CD4-positive, alpha-beta T cell (primary cell): Measurements from ENCODE around the gene NUP133. TPM values are rescaled to one million over a fixed set of nuclear protein-coding genes. Genes with fewer than 3 reads are reported as not detected.

ENCODE experiments used
- ATAC-seq: fragments of 200-7000 bp; cut with Tn5 transposase; one replicate; pipeline ENCODE4 v1.10.0; 2022; ENCODE audit warnings: mild to moderate bottlenecking; ENCODE audit not compliant: poor library complexity
- CTCF ChIA-PET: fragments of 350-600 bp; sonication (Branson Sonifier 250); formaldehyde crosslinking; loops from one replicate; lab custom pipeline; 2021; ENCODE audit warnings: antibody characterized with exemption, inconsistent platforms; lab: Charles Lee
- POLR2A ChIA-PET: fragments of 350-600 bp; sonication (Branson Sonifier 250); formaldehyde crosslinking; loops from one replicate; lab custom pipeline; 2021; ENCODE audit warnings: antibody characterized with exemption, inconsistent platforms; lab: Charles Lee
- DNase-seq, 14 experiments: peaks; one replicate each; pipeline ENCODE4 v3.0.0-alpha.2; 2013 to 2020; ENCODE audit warnings: mixed read lengths in 2 of 14
- H3K27ac ChIP-seq, 2 donors: one replicate each; pipeline versions ENCODE4 v1.5.1 to v1.7.0; 2013; ENCODE audit warnings: low read length in 2 of 2, low read depth in 1 of 2, mild to moderate bottlenecking in 1 of 2
- H3K27me3 ChIP-seq, 2 experiments: 1 replicate in 1 of 2; 2 replicates in 1 of 2; pipeline versions ENCODE4 v1.6.1 to v1.7.0; 2013; ENCODE audit warnings: low read length in 2 of 2, control low read depth in 1 of 2, mild to moderate bottlenecking in 1 of 2, moderate library complexity in 1 of 2; ENCODE audit not compliant: insufficient read depth in 2 of 2, control insufficient read depth in 1 of 2
- H3K36me3 ChIP-seq: one replicate; pipeline ENCODE4 v1.6.1; 2013; ENCODE audit warnings: low read length, control low read depth; ENCODE audit not compliant: insufficient read depth
- H3K4me1 ChIP-seq: one replicate; pipeline ENCODE4 v1.6.1; 2013; ENCODE audit warnings: low read length, control low read depth; ENCODE audit not compliant: insufficient read depth
- H3K4me3 ChIP-seq: one replicate; pipeline ENCODE4 v1.5.1; 2013; ENCODE audit warnings: mild to moderate bottlenecking, low read length, moderate library complexity
- H3K9me3 ChIP-seq, 2 experiments: 1 replicate in 1 of 2; 2 replicates in 1 of 2; pipeline versions ENCODE4 v1.6.1 to v1.7.0; 2013; ENCODE audit warnings: low read length in 2 of 2, mild to moderate bottlenecking in 2 of 2, control low read depth in 1 of 2, moderate library complexity in 1 of 2; ENCODE audit not compliant: control insufficient read depth in 1 of 2, insufficient read depth in 1 of 2
- H3K27ac Mint-ChIP-seq: one replicate; pipeline ENCODE4 v1.8.0; 2020; ENCODE audit warnings: mixed read lengths
- H3K27me3 Mint-ChIP-seq: one replicate; pipeline ENCODE4 v1.8.0; 2021; ENCODE audit warnings: mixed read lengths
- H3K36me3 Mint-ChIP-seq: one replicate; pipeline ENCODE4 v1.8.0; 2021; ENCODE audit warnings: low read depth, mixed read lengths
- H3K4me1 Mint-ChIP-seq: one replicate; pipeline ENCODE4 v1.8.0; 2021; ENCODE audit warnings: low read depth, mixed read lengths
- H3K4me3 Mint-ChIP-seq: one replicate; pipeline ENCODE4 v1.8.0; 2020; ENCODE audit warnings: mild to moderate bottlenecking, mixed read lengths
- H3K9me3 Mint-ChIP-seq: one replicate; pipeline ENCODE4 v1.8.0; 2020; ENCODE audit warnings: mixed read lengths
- intact Hi-C, 2 experiments: fragments of 100-400 bp; cut with DNase I in 1 of 2; cut with micrococcal nuclease in 1 of 2; formaldehyde crosslinking; loops; one replicate each; pipeline versions ENCODE4 v1.15.1 to v1.9.0; 2023 to 2025; cut with DNase I, micrococcal nuclease
- total RNA-seq, 174 experiments: library from RNA in 2 of 174; stranded (reverse) in 2 of 174; gene quantifications; one replicate each; pipeline ENCODE4 v1.2.3 and lab custom pipeline; 2021 to 2026
- TF ChIP-seq, protein P1 (sequence below): fragments of 200-600 bp; IDR thresholded peaks from one replicate; pipeline ENCODE4 v1.8.0; 2022; ENCODE audit warnings: antibody characterized with exemption, mild to moderate bottlenecking

NUP133 gene
- total RNA-seq, 2 experiments from 2014 or later: 42.0 to 45.3 TPM

DNA sequence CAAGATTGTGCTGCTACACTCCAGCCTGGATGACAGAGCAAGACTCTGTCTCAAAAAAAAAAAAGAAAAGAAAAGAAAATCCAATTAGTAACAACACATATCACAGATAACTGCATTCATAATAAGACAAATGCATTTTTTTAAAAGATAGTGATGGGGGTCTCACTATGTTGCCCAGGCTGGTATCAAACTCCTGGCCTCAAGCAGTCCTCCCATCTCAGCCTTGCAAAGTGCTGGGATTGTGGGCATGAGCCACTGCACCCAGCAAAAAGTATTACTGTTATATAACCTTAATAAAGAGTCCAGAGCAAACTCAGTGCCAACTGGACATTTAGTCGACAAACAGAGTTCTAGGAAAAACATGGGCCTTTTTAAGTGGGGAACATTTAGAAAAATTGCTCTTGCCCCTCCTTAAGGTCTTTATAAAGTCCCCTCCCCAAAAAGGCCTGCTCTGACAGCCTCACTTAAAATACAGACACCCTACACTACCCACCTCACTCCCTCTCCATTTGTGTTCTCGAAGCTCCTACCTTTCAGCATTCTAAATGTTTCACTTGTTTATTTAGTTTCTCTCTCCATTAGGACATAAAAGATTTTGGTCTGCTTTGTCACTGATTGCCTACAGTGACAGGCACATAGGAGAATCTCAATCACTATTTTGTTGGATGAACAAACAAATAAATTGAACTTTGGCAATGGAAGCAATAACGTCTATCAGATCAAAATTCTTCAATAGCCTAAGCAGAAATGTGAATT lies 42.8 kb upstream of the NUP133 start:
- Histone ChIP-seq H3K4me1 (peaks cover 11% of the 10 kb centered on the region), H3K36me3 (peaks cover 33% of the 10 kb centered on the region), H3K27ac (no peak overlapping the region), H3K27me3 (no peaks in the 10 kb centered on the region), H3K9me3 (no peaks in the 10 kb centered on the region), H3K4me3 (no peak overlapping the region)
- intact Hi-C loops: no loop called here
- H3K27me3 Mint-ChIP-seq: no peaks in the 10 kb centered on the region
- DNase-seq (no peak), ATAC-seq (no peak)
- H3K4me3 Mint-ChIP-seq: no peak overlapping the region
- POLR2A ChIA-PET: no interaction called here
- TF ChIP-seq, protein P1, sequence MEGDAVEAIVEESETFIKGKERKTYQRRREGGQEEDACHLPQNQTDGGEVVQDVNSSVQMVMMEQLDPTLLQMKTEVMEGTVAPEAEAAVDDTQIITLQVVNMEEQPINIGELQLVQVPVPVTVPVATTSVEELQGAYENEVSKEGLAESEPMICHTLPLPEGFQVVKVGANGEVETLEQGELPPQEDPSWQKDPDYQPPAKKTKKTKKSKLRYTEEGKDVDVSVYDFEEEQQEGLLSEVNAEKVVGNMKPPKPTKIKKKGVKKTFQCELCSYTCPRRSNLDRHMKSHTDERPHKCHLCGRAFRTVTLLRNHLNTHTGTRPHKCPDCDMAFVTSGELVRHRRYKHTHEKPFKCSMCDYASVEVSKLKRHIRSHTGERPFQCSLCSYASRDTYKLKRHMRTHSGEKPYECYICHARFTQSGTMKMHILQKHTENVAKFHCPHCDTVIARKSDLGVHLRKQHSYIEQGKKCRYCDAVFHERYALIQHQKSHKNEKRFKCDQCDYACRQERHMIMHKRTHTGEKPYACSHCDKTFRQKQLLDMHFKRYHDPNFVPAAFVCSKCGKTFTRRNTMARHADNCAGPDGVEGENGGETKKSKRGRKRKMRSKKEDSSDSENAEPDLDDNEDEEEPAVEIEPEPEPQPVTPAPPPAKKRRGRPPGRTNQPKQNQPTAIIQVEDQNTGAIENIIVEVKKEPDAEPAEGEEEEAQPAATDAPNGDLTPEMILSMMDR: no peak
- peaks cover 42% of the 10 kb centered on the region for H3K36me3 Mint-ChIP-seq
- peaks cover 42% of the 10 kb centered on the region for H3K4me1 Mint-ChIP-seq
- no peaks in the 10 kb centered on the region for H3K9me3 Mint-ChIP-seq
- H3K27ac Mint-ChIP-seq: no peak overlapping the region
- CTCF ChIA-PET: no interaction called here

DNA sequence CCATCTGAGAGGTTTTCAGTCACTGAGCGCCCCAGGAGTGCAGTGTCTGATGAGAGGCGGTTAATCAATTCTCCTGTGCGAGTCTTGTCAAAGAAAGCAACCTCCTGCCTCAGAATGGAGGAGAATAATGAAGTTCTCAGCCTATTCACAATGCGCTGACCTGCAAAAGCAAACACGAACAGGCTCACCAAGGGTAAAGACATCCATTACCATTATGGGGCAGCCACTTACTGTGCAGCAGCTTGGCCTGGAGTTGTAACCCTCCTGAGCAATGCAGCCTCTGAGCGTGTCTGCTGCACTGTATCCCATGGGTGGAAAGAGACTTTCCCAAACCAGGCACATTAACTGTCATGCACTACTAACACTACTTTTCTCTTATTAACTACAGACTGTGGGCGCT lies 39.4 kb upstream of the NUP133 start:
- intact Hi-C loops: no loop called here
- TF ChIP-seq, protein P1: no peak
- Histone ChIP-seq H3K4me1 (peaks cover 1% of the 10 kb centered on the region), H3K27ac (no peak overlapping the region), H3K4me3 (no peak overlapping the region), H3K9me3 (no peaks in the 10 kb centered on the region), H3K27me3 (no peaks in the 10 kb centered on the region), H3K36me3 (peaks cover 51% of the 10 kb centered on the region)
- no peak overlapping the region for H3K27ac Mint-ChIP-seq
- ATAC-seq: no peak
- ChIA-PET CTCF (no interaction called here), POLR2A (interaction anchor here (0.9 kb wide), 1 partner anchor 10 kb away, joined by 3 read pairs; no protein-coding TSS in a partner anchor)
- DNase-seq: no peak
- H3K4me1 Mint-ChIP-seq: peaks cover 23% of the 10 kb centered on the region
- no peaks in the 10 kb centered on the region for H3K9me3 Mint-ChIP-seq
- H3K36me3 Mint-ChIP-seq: peaks cover 64% of the 10 kb centered on the region
- H3K27me3 Mint-ChIP-seq: no peaks in the 10 kb centered on the region
- no peak overlapping the region for H3K4me3 Mint-ChIP-seq

DNA sequence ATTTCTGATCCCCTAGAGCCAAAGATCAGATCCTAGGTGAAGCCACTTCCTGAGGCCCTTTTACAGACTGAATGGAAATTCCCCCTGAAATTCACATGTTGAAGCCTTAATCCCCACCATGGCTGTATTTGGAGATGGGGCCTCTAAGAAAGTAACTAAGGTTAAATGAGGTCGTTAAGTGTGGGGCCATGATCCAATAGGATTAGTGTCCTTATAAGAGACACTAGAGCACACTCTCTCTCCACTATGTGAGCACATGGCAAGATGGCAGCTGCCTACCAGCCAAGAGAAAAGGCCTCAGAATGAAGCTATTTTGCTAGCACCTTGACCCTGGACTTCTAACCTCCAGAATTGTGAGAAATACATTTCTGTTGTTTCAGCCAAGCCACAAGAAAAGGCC lies 36.4 kb upstream of the NUP133 start:
- Histone ChIP-seq H3K4me1 (peaks cover 6% of the 10 kb centered on the region), H3K4me3 (no peak overlapping the region), H3K27me3 (no peaks in the 10 kb centered on the region), H3K36me3 (peaks cover 75% of the 10 kb centered on the region), H3K9me3 (no peaks in the 10 kb centered on the region), H3K27ac (no peak overlapping the region)
- ATAC-seq (no peak), DNase-seq (no peak)
- intact Hi-C loops: no loop called here
- H3K36me3 Mint-ChIP-seq: peaks cover 80% of the 10 kb centered on the region
- no peak overlapping the region for H3K4me3 Mint-ChIP-seq
- no peaks in the 10 kb centered on the region for H3K27me3 Mint-ChIP-seq
- POLR2A ChIA-PET: interaction anchor here (0.6 to 2.1 kb wide), 2 partner anchors 14 kb away, joined by 5 to 6 read pairs; partner anchors contain the start of gene ABCB10
- H3K4me1 Mint-ChIP-seq: peaks cover 16% of the 10 kb centered on the region
- H3K27ac Mint-ChIP-seq: no peak overlapping the region
- H3K9me3 Mint-ChIP-seq: no peaks in the 10 kb centered on the region
- TF ChIP-seq, protein P1: no peak
- CTCF ChIA-PET: no interaction called here
